ENCODE results near the gene RRP8.
A peak's percentile ranks its signal among the peaks of the same experiment; 100 is the strongest.

RRP8 gene

DNA sequence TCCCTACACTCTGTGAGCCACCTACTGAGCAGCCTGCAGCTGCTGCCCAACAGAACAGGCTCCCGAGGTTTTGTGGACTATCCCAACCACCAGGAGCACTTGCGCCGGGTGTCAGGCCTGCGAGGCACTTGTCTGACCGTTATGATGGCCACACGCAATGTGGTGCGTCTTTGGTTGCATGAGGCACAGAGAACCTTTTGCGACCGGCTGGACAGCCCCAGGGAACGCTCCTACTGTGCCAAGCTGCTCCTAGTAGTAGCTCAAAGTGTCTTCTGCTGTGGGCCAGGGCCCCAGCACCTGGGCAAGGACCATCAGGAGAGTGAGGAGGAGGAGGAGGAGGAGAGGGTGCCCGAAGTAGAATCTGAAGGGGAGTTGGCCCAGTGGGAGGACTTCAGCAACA, 46.4 kb downstream of the RRP8 start:
- H3K27me3 Mint-ChIP-seq (ENCODE audit: low read depth) = no peaks in the 10 kb centered on the region
- H3K4me1 Mint-ChIP-seq = peaks cover 12% of the 10 kb centered on the region
- peak overlapping the region in 1 of 3 experiments; percentile 83 for H3K27ac Mint-ChIP-seq
- H3K9me3 Mint-ChIP-seq = no peaks in the 10 kb centered on the region
- no peak for TF ChIP-seq CTCF (IDR thresholded peaks at IDR 0.05; ENCODE audit: unreplicated experiment in 3 of 3)
- no peak overlapping the region for H3K4me3 Mint-ChIP-seq
- no peaks in the 10 kb centered on the region for H3K36me3 Mint-ChIP-seq (ENCODE audit: low read depth)

DNA sequence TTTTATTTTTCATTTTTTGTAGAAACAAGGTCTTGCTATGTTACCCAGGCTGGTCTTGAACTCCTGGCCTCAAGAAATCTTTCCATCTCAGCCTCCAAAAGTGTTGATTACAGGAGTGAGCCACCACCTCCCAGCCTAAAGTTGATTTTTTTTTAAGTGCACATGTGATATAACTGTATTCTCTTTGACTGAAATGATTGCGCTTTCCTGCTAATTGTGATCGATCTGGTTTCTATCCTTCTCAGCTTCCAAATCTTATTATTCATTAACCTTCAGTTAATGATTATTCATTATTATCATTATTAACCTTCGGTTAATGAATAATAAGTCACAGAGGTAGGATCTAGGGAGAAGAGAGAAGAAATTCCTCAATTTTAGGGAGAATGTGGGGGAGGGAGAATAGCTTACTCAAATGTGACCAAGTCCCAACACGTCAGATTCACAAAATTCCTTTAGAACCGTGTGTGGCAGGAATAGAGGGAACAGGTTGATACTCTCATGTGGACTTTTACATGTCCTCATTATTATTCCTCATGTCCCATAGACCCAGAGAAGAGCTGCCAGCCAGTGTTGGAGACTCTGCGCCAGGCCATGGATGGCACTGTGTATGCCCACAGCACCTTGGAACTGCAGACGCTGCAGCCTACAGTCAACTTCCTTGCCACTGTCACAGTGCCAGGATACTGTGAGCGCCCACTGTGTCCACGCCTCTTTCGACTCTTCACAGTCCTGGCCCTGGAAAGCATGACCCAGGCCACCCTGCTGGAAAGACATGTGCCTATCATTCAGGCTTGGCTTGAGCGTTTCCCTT, 47.1 kb downstream of the RRP8 start:
- Mint-ChIP-seq H3K36me3 (ENCODE audit: low read depth) (no peaks in the 10 kb centered on the region), H3K27me3 (ENCODE audit: low read depth) (no peaks in the 10 kb centered on the region), H3K27ac (peak overlapping the region; percentile 56 to 83 (median 81)), H3K9me3 (no peaks in the 10 kb centered on the region), H3K4me1 (peaks cover 6% of the 10 kb centered on the region), H3K4me3 (no peak overlapping the region)
- no peak for TF ChIP-seq CTCF (IDR thresholded peaks at IDR 0.05; ENCODE audit: unreplicated experiment in 3 of 3)

DNA sequence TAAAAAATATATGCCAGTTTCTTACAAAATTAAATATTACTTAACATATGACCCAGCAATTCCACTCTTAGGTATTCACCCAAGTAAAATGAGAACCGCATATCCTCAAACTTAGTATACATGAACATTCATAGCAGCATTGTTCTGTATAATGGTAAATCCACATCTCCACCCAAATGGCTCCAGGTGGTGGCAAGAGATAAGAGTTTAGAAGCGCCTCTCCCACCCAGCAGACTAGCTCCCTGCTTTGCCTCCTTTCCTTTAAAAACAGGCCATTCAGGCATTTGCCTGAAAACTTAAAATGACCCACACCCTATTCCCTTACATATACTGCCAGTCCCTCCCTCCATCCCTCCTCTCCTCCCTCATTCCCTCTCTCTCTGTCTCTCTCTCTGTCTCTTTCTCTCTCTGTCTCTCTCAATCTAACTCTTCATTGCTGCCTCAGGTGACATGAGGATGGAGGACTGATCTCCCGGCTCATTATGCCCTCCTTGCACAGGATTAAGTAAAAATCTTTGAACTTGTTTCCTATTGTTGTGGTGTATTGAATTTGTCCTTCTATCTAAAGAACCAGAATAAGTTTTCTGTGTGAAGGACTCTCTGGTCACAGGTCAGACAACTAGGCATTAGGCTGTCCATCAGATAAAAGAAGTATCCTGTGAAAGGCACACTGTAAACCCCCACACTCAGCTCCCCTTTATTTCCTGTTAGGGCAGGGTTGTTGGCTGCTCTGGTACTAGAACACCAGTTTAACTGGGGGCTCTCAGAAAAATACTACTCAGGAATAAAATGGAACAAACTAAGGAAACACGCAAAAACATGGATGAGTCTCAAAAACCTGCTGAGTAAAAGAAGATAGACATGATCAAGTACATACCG, 48.3 kb downstream of the RRP8 start:
- Mint-ChIP-seq H3K27ac (no peak overlapping the region), H3K9me3 (no peaks in the 10 kb centered on the region), H3K4me1 (peaks cover 6% of the 10 kb centered on the region), H3K36me3 (ENCODE audit: low read depth) (no peaks in the 10 kb centered on the region), H3K27me3 (ENCODE audit: low read depth) (no peaks in the 10 kb centered on the region), H3K4me3 (no peak overlapping the region)
- TF ChIP-seq CTCF (IDR thresholded peaks at IDR 0.05; ENCODE audit: unreplicated experiment in 3 of 3) = no peak

- H3K27ac Mint-ChIP-seq = no peak overlapping the region
- H3K4me1 Mint-ChIP-seq = peaks cover 6% of the 10 kb centered on the region
- no peaks in the 10 kb centered on the region for H3K36me3 Mint-ChIP-seq (ENCODE audit: low read depth)
- H3K9me3 Mint-ChIP-seq = no peaks in the 10 kb centered on the region
- no peaks in the 10 kb centered on the region for H3K27me3 Mint-ChIP-seq (ENCODE audit: low read depth)
- no peak for TF ChIP-seq CTCF (IDR thresholded peaks at IDR 0.05; ENCODE audit: unreplicated experiment in 3 of 3)
- no peak overlapping the region for H3K4me3 Mint-ChIP-seq
Measured at GRCh38 chr11:6553634-6554033, 49.8 kb downstream of the RRP8 start.

DNA sequence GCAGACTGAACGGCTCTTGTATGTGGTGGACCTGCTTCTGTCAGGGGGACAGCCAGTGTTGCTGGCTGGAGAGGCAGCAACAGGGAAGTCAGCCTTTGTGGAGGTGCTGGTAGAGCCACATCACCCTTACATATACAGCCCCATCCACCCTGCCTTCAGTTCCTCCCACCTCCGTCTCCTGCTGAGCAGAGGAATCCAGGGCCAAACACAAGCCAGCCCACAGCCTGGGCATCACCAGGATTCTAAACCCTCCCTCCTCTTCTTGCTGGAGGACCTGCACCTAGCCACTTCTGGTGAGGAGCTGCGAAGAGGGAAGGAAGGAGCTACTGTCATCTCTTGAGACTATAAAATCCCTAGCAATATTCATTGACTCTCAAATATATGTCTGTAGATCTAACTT, 54.8 kb downstream of the RRP8 start:
- no peak for TF ChIP-seq CTCF (IDR thresholded peaks at IDR 0.05; ENCODE audit: unreplicated experiment in 3 of 3)
- Mint-ChIP-seq H3K4me1 (no peaks in the 10 kb centered on the region), H3K27me3 (ENCODE audit: low read depth) (no peaks in the 10 kb centered on the region), H3K36me3 (ENCODE audit: low read depth) (no peaks in the 10 kb centered on the region), H3K4me3 (no peak overlapping the region), H3K9me3 (no peaks in the 10 kb centered on the region), H3K27ac (no peak overlapping the region)

All from nephron (organoid).